GM19099 (cell line): Measurements from ENCODE around the gene SMIM36.

Experiments
- POLR2A ChIP-seq: IDR thresholded peaks from 3 replicates; pipeline ENCODE4 v1.6.1; 2011; ENCODE audit warnings: low read depth; ENCODE audit not compliant: insufficient read length; ENCODE audit errors: extremely low read depth

SMIM36 gene

DNA sequence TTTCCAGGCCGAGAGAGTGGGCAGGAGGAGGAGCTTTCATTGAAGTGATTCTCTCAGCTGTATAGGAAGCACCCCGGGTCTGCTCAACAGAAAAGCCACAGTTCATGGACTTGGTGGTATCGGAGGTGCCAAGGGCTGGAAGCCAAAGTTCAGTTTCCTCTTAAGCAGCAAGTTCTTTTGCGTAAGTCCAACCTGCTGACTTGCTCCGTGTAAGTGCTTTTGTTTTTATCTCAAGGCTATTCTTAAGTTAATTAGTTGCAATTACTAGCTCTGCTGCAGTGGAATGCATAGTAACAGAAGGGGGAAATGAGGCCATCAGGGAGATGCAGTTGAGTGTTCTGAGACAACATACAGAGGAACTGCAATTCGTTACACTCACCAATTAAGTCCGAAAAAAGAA is 44.6 kb downstream of the SMIM36 start:
- TF ChIP-seq POLR2A = no peak

DNA sequence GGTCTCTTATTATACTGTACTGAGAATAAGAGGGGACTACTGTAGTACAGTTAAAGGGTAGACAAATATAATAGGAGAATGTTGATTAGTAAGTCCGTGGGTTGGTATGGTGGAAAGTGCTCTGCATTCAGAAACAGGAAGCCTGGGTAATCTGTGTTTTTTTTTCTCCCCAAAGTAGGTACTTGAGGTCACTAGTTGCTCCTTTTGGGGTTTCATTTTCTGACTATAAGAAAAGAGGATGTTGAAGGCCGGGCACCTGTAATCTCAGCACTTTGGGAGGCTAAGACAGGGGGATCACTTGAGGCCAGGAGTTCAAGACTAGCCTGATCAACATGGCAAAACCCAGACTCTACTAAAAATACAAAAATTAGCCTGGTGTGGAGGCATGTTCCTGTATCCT is 47.7 kb downstream of the SMIM36 start:
- no peak for TF ChIP-seq POLR2A

DNA sequence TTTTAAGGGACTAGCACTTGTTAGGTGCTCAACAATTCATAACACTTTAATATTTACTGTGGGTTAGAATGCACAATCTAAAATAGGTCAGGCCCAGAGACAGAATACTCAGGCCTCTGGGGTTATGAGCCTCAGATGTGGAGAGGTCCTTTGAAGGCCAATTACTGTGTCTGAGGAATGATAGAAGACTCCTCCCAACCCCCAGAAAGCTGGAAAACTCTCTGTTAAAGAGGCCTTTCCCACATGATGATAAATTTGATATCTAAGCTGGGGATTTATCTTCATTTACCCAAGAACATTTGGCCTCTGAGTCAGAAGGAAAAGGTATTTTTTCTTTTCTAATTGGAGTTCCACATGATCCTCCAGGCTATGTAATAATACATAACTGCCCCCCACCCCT is 48.5 kb downstream of the SMIM36 start:
- no peak for TF ChIP-seq POLR2A

DNA sequence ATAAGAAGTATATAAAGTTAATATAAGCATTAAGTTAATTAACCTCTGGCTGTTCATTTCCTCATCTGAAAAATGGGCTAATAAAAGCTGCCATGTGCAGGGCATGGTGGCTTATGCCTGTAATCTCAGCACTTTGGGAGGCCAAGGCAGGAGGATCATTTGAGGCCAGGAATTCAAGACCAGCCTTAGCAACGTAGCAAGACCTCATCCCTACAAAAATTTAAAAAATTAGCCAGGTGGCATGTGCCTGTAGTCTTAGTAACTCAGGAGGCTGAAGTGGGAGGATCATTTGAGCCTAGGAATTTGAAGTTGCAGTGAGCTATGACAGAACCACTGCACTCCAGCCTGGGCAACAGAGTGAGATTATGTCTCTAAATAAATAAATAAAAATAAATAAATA is 49.0 kb downstream of the SMIM36 start:
- TF ChIP-seq POLR2A = no peak

DNA sequence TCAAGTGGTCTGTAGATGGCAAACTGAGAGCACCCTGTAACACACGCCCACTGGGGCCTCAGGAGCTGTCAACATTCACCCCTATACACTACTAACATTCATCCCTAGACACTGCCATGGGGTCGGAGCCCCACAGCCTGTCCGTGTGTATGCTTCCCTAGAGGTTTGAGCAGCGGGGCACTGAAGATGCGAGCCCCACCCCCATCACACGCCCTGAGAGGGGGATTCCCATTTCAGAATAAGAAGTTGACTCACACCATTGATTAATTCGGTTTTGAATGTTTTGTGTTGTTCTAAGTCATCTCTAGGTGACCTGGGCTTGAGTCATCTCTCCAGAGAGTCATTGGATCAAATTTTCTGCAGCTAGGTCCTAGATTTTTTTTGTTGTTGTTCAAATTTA is 52.3 kb downstream of the SMIM36 start:
- no peak for TF ChIP-seq POLR2A

DNA sequence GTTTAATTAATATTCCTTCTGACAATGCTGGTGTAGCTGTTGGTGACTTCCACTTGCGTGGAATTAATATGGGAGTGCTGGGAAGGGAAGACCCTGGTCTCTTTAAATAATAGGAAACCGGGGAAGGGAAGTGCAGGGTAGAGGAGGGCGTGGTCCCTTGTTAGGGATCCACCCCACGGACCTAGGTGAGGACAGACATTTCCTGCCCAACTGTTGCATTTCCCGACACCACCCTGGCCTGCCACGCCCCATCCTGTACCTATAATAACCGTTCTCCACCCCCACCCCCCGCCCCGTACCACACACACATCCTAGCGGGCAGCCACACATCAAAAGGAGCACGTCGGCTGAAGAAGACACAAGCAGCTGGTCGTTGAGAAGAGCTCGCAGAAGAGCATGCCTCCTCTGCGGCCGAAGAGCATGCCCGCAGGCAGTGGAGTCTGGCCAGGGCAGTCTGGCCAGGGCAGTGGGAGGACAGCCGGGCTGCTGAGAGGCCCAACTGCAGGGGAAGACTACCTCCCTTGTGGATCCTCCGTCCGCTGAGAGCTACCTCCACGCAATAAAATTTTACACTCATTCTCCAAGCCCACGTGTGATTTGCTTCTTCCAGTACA is 52.9 kb downstream of the SMIM36 start:
- TF ChIP-seq POLR2A = no peak

DNA sequence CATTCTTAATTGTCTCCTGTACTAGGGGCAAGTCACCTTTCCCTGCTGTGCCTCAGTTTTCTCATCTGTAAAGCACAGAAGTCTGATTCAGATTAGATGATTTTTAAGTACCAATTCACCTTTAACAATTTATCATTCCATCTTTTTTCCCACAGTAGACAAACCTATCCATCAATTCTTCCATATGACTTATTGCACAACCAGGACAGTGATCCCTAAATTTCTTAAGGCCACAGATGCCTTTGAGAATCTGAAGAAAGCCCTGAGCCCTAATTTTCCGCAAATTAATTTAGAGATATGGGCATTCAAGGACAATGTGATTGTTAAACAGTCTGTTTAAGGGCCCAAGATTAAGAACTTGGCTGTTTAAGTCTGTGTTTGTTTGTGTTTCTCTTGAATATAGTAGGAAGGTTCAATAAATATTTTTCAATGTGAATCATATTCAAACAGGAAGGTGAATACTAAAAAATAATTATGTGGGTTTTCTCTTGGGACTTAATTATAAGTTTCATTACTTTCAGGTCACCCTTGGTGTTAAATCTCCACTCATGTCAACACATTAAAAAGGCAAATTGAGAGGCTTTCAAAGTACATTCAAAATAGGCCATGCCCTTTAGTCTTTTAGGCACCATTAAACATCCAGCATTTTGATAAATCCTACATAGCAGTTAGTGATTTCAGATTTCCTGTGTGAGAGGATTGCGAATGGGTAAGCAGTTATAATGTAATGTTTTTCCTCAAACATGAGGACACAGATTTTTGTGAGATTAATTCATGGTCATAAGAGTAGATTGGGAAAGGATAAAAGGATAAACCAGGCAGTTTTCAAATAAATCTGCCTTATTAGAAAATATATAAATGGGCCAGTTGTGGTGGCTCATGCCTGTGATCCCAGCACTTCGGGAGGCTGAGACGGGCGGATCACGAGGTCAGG is 54.7 kb downstream of the SMIM36 start:
- no peak for TF ChIP-seq POLR2A

DNA sequence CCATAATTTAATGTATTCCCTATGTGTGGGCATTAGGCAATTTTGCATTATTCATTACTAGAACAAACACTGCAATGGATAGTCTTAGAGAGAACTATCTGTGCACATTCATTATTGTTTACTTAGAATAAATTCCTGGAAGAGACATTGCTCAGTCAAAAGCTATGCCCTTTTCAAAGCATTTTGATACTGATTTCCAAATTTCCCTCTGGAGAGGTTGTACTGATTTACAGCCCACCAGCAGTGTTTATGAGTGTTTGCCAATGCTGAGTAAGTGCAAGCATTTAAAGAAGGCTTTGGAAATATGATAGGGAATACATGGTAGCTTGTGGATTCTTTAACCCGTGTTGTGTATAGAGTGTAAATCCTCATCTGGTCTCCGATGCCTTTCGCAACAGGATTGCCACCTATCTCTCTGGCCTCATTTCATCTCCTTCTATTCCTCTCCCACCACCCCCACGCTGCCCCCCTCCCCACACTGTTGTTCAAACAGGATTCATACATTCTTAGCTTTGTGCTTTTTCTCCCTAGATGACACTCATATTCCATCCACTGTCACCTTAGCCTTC is 56.3 kb downstream of the SMIM36 start:
- TF ChIP-seq POLR2A = no peak

DNA sequence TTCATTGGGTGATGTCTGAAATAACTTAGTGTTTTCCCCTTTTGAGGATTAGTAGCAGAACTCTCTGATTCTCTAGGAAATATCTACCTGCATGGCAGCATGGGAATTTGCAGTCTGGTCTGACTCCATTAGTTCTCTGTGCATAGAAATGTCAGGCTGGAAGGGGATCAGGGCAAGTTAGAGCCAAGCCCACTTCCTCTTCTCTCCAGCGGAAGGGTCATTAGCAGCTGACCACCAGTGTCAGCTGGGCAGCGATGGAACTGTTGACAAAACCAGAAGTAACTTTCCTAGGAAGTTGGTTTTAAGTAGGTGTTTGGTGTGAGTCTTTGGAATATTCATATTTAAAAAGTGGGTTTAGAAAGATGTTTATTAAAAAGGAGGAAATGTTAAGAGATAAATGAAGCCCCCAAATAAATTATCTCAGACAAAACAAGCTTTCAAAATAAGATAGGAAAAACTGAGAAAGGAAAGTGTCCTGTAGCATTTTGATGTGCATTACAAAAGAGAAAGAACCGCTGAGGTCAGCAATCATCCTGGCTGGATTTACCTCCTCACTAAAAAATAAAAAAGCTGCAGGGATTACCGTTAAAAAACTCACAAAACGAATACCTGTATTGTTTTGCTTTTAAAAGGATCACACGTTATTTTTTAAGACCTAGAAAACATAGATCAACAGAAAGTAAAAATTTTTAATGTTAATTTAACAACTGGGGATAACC is 57.3 kb downstream of the SMIM36 start:
- no peak for TF ChIP-seq POLR2A

DNA sequence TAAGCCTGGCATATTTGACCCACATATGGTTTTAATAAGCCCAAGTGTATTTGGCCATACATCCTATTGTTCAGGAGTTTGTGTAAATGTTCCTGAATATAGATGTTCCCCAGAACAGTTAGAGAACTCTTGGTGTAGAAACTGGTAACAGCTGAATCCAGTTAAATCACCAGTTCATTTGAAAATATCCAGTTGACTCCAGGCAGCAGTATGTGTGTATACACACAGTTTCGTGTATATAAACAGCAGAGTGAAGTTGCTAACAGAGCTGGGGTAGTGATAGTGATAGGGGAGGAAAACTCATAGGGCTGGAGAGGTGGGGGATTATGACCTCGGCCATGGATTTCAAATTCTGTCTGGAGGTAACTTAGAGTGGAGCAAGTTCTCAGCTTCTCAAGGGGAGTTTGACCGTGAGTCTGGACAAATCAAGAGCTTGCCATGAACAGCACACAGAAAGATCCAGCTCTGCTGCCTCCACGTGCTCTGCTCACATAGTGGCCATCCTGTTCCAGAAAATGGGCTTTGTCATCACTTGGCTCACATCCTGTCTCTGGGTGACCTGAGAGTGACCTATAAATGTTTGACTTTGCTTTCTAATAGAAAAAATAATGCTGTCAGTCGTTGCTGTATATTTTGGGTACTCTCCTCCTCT is 59.0 kb downstream of the SMIM36 start:
- TF ChIP-seq POLR2A = no peak

DNA sequence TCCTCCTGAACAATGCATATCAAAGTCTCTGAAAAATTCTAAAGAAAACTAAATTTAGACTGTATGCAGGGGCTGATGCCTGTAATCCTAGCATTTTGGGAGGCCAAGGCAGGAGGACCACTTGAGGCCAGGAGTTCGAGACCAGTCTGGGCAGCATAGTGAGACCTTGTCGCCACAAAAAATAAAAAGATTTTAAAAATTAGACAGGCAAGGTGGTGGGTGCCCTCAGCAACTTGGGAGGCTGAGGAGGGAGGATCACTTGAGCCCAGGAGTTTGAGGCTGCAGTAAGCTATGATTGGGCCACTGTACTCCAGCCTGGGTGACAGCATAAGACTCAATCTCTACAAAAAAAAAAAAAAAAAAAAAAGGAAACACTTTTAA is 59.5 kb downstream of the SMIM36 start:
- TF ChIP-seq POLR2A = no peak

DNA sequence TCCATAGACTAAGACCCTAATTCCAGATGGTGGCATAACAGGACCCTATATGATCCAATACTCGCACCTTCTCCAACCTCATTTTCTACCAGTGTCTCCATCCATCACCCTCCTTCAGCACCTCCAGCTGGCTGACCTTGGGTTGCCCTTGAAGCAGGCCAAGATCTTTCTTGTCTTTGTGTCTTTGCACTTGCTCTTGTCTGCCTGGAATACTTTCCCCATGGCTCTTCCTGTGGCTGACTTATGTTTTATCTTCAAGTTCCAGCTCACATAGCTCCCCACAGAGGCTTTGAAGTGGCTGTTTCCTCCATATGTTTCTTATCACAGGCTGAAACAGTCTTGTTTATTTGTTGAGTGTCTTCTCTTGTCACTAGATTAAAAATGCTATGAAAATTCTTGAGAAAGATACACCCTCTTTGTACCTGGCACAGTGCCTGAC is 60.0 kb downstream of the SMIM36 start:
- TF ChIP-seq POLR2A = no peak

DNA sequence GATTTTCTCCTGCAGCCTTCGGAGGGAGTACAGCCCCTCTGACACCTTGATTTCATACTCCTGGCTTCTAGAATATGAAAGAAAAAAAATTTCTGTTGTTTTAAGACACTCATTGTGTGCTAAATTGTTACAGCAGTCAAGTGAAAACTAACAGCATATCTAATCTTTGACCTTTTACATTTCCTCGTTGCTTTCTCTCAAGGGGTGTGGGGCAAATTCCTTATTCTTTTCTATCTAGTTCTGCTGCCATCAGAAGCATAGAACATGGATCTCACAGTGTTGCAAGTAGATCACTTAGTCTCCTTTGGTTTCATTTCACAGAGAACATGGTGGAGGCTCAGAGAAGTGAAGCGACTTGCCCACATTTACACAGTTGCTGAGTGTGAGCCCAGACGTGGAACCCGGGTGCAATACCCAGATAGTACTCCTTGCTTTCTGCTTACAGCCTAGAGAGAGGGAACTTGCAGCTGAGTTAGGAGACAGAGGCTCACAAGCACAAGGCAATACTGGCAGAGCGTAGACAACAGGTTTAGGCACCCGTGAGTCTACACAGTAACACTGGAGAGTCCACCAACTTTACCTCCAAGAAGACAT is 60.9 kb downstream of the SMIM36 start:
- TF ChIP-seq POLR2A = no peak

DNA sequence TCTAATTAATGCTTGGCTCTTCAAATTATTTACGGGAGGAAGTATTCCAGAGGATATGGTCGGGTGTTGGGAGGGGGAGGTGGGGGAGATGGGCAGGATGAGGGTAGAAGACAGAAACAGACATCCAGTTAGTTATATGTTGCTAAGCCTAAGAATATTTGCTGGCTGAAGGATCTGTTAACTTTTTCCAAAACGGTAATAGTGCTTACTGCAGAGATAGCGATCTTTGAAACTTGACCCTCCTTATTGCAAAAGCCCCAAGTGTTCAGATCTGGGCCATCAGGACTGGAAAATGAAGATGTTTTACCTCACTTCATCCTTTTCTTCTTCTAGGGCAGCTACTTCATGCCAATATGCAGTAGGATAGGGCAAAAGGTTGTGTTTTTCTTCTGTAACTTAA is 62.6 kb downstream of the SMIM36 start:
- no peak for TF ChIP-seq POLR2A
